PC-3 (cell line): ENCODE data around the gene MTTP.

Source experiments
- CTCF ChIP-seq: fragments of 300-600 bp; sonication (generic); conservative IDR thresholded peaks from 2 replicates; pipeline ENCODE4 v1.5.1; 2017; ENCODE audit warnings: antibody characterized with exemption, low read depth, mild to moderate bottlenecking, low read length
- EZH2 ChIP-seq: fragments of 300-600 bp; sonication (generic); IDR thresholded peaks from one replicate; pipeline ENCODE4 v1.6.1; 2017; ENCODE audit warnings: antibody characterized with exemption, mild to moderate bottlenecking, low read length; ENCODE audit not compliant: unreplicated experiment

- TF ChIP-seq CTCF (no peak), EZH2 (no peak)
Measured at GRCh38 chr4:99529956-99530355, 44.7 kb upstream of the MTTP start.
